Activated CD4-positive, alpha-beta T cell treated with anti-CD3 and anti-CD28 coated beads, Interleukin-2, Interleukin-6, amounts not matched to agents 100 ng/mL and 50 ng/mL, durations not matched to agents 16 hours and 8 hours (primary cell): ENCODE data around the gene CREBL2.
A peak's percentile ranks its signal among the peaks of the same experiment; 100 is the strongest.
"Not testable (repeated sequence)": the region's sequence is repeated elsewhere in the genome, so short reads cannot be mapped to it uniquely, and the experiment has no call there.

ENCODE experiments used
- DNase-seq: peaks from one replicate; pipeline ENCODE4 v3.0.0-alpha.2; 2020

The CREBL2 gene

DNA sequence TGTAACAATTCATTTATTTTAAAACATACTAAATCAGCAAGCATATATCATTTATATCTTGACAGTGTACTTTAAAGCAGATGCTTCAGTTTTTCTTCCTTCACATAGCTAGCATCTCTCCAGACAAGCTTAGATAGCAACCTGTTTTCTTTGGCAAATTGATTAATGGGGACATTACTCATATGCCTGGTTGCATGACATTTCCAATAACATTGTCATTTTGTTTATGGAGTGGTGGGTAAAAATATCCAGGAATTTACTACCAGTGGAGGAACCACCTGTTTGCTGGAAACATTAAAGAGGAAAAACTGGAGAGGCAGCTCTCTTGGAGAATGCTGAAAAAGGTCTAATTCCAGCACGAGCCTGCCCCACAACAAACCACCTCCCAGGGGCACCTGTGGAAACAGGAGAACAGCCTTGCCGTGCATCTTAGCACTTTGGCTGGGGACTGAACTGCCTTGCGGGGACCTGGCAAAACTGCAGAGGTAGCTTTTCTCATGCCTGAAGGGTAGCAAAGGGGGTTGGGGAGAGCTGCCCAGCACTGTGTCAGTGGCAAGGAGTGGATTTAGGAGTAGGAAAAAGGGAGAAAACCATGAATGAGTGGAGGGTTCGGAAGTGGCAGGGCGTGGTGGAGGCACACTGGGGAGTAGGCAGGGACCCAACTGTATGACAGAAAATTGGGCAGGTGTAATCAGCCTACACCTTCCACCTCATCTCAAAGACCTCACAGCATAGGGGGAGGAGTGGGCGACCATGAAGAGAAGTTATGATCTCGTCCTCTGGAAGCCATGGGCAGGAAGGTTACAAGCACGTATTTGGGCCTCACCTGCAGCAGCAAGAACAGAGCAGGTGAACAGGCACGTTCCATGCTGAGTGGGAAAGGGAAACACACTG lies 11.7 kb upstream of the CREBL2 start:
- no peak for DNase-seq

DNA sequence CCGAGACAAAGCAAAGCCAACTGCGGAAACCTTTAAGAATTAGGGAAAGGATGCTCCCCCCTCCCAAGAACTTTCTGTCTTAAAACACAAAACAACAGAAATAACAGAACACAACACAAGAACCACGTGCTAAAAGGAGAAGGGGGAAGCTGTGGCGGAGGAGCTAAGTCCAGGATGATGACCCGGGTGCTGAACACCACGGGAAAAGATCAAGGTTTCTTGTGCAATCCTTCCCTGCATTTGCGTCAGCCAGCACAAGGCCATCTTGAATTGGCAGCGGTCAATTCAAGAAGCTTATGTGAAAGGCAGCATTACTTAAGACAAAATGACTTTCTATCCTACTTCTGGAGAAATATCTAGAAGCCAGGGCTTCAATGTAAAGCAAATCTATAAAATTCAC lies 11.0 kb upstream of the CREBL2 start:
- DNase-seq, result no peak

DNA sequence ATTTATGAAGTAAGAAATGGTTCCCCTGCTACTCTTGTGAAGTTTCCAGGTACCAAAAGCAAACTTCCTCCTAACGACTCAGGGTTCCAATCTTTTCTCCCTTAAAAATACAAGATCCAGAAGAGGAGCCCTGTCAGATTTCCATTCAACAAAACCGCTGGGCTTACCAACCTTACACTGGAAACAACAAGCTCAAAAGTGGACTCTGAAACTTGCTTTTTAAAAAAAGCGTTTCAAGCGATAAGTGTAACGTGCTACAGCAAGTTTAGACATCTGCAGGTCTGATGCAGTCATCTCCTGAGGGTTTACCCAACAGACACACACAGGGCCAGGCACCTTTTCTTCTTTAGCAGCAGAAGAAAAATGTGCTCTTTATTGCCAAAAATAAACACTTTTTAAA lies 6.9 kb upstream of the CREBL2 start:
- no peak for DNase-seq

DNA sequence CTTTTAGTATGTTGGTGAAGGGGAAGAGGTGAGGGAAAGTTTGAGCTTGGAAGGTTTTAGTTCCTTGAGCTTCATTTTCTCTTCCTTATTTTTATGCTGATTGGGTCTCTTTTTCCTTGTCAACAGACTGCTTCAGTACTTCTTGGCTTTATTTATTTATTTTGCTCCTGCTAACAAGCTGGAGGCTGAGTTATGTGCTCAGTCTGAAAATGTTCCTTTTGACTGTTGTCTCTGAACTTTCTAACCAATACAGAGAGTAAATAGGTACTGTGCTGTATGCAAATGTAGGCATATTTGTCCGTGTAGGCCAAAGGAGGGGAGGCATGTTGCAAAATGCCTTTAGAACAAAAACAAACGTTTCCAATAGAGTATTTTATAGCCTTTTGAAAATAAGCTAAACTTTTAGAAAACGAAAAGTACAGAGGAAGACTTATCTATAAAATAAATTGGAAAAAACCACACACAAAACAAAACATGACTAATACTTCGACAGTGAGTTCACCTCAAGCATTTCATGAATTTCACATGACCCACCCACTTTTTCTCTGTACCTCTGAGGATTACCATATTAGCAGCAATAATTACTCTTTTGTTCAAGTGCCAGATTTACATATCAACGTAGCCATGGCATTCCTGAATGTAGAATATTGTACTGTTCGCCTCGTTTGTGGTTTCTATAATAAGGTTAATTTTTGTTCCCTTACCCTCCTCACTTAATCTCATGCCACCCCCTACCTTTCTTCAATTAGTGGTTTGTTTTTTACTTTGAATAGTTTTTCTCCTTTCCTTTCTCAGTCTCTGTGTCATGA lies 4.7 kb upstream of the CREBL2 start:
- peak; percentile 58 for DNase-seq

DNA sequence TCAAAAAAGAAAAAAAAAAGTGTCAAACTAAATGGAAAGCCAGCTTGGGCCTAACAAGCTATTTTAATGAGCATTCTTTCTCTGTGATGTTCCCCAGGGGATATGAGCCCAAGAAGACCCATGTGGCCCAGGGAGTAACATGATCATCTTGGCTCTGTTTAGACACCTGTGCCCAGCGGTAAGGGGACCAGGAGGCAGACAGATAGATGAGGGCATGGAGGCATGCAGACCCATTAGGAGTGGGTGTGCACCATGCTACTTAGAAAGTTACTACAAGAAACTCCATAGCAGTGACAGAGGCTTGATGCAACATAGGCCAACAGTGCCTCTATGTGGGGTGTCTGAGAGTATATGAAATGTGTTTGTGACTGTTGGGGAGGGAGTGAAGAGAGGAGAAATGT lies 3.1 kb upstream of the CREBL2 start:
- DNase-seq, result peak; percentile 30

DNA sequence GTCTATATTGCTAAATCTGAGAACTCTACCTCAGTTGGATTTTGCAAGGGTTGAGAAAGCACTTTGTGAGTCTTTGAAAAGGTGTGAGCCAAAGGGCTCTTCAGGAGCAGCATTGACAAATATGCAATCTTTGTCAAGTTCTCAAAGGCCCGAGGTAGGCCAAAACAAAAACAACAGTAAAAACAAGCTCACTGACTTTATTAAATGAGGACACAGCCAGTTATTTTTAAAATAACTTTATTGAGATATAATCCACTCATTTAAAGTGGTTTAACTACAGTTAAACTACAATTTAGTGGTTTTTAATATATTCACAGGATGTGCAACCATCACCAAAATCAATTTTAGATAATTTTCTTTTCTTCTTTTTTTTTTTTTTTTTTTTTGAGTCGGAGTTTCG lies 2.0 kb upstream of the CREBL2 start:
- DNase-seq, result no peak

DNA sequence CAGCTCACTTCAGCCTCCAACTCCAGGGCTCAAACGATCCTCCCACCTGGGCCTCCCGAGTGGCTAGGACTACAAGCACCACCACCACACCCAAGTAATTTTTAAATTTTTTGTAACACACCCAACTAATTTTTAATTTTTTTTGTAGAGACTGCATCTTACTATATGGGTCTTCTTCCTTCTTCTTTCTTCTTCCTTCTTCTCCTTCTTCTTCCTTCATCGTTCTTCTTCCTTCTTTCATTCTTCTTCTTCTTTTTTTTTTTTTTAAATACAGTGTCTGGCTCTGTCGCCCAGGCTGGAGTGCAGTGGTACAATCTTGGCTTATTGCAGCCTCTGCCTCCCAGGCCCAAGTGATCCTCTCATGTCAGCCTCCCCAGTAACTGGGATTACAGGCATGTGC lies 965 bp upstream of the CREBL2 start:
- DNase-seq, result no peak

DNA sequence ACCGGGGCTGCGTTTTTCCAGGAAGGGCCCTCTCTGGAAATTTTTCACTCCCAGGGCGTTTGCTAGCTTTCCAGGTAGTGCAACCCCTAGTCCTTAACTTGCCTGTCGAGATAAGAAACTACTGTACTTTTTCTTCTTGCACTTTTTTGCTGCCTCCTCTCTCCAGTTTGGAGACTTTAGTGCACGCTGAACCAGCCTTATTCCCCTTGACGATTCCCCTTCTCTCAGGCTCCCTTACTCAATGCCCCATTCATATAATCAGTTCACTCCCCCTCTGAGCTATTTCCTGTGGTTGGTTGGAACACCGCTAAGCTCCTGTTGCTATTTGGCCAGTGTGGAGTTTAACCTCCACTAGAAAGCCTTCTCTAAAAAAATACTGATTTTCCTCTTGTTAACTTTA lies 682 bp downstream of the CREBL2 start:
- peak; percentile 58 for DNase-seq

DNA sequence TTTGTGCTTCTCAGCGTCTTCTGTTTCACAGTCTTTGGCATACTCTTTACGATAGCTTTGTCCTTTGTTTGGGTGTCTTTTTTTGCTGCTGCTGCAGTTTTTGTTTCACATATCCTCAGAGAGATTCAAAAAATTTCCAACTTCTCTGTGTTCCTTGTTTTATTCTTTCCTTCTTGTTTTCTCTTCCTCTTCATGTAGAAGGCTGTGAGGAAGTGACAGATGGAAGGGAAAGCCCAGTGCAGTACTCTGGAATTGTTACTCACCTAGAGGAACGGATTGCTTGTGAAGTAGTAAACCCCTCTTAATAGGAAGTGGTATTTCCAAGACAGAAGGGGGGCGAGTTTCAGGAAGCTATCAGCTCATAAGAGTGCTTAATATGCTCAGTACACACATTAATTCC lies 1.7 kb downstream of the CREBL2 start:
- no peak for DNase-seq

DNA sequence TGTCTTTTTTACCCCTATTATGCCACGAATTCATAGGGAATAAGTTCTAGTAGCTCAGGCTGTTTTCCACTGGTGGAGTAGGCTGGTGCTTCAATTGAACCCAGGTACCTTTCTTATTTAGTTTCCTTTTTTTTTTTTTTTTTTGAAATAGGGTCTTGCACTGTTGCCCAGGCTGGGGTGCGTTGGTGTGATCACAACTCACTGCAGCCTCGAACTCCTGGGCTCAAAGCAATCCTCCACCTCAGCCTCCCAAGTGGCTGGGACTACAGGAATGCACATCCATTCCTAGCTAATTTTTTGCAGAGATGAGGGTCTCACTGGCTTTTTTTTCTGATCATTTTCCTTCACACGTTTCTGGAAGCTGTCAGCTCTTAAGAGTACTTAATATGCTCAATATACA lies 2.7 kb downstream of the CREBL2 start:
- DNase-seq, result no peak

DNA sequence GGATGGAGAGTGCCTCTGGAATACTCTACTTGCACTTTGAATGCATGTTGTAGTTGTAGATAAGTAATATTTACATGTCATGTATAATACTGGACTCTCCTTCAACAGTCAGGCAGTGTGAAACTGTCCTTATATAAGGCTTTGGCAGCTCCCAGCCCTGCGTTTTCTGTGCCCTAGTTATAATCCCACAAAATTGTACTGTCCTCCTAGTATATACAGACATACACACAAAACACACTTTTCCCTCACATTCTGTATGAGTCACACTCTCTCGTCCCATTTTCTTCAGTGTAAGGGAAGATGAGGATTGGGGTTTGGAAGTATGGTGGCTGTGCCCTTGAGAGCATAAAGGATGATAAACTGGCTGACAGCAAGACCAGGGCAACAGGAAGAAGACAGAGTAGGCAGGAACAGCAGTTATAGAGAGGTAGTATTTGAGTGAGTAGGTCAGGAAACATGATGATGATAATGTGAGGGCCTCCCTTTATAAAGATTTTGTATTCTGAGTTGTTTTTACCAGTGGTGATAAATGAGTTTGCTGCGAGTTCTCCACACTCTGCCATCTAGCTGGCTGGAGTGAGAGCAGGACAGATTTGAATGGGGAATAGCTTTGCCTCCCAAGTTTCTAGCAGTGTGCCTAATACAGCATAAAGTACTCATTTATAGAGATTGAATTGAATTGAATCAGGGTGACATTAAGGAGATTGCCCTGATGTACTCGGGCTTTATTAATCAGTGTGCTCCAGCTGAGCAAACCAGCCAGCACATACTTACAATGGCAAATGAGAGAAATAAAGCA lies 5.0 kb downstream of the CREBL2 start:
- no peak for DNase-seq

DNA sequence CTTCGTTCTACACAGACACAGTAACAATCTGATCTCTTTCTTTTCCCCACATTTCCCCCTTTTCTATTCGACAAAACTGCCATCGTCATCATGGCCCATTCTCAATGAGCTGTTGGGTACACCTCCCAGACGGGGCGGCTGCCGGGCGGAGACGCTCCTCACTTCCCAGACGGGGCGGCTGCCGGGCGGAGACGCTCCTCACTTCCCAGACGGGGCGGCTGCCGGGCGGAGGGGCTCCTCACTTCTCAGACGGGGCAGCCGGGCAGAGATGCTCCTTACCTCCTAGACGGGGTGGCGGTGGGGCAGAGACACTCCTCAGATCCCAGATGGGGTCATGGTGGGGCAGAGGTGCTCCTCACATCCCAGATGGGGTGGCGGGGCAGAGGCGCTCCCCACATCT lies 6.4 kb downstream of the CREBL2 start:
- not testable (repeated sequence) for DNase-seq

DNA sequence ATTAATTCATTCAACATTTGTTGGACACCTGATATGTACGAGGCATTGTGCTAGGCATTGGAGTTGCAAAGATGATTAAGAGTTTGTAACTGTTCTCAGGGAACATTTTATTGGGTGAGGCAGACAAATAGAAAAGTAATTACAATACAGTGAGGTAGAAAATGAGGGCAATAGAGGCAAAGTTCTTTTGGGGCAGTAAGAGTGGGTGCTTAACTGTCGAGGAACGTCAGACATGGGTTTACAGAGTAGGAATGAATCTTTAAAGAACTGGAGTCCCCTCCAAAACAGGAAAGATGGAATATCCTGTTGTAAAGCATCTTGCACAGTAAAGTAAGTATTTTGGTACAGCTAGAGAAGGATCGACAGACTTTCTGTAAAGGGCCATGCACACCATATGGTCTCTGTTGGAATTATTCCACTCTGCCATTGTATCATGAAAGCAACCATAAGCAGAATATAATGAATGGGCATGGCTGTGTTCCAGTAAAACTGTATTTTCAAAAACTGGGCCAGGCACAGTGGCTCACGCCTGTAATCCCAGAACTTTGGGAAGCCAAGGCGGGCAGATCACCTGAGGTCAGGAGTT lies 9.1 kb downstream of the CREBL2 start:
- DNase-seq, result no peak

DNA sequence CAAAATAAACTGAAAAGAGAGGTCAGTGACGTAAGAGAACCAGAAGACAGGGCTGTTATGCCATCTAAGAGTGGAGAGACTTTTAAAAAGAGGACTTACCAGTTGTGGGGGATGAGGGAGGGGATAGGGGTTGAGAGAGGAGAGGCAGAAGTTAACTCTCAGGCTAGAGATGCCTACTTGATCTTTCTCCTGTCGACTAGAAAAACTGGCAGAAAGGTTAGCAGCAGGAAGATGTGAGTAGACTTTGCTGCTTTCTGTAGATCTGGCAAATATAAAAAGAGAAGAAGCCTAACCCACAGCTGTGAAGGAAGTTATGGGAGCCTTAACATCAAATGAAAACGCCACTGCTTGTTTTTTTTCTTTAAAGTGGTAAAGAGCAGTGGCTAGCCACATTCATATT lies 10.7 kb downstream of the CREBL2 start:
- no peak for DNase-seq

DNA sequence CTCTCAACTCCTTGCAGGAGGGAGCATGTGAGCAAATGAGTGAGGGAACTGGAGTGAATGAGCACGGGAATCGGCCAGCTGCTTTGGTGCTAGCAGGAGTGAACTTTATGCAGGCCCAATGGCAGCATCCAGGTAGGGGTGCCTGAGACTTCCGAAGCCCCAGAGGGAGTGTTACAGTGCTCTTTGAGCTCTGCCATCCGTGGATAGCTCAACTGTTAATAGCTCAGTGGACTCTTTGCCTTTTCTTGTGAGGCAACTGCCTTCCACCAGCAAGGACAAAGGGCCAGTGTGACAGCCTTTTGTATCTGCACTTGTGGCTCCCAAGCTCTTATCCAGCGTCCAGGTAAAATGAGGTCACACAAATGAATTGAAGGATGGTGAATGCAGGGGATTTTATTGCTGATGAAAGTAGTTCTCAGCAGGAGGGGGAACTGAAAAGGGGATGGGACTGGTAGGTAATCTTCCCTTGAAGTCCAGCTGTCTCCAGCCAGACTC lies 12.9 kb downstream of the CREBL2 start:
- no peak for DNase-seq

DNA sequence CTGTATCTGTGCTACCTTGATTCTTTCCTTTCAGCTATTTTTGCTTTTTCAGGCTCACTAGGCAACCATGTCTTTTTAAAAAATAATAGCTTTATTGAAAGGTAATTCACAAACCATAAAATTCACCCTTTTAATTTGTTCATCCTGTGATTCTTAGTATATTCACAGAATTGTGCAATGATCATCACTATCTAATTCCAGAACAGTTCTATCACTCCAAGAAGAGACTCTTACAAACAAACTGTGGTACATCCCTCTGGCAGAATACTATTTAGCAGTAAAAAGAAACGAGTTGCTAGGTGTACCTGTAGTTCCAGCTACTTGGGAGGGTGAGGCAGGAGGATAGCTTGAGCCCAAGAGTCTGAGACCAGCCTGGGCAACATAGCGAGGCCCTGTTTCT lies 14.8 kb downstream of the CREBL2 start:
- no peak for DNase-seq

DNA sequence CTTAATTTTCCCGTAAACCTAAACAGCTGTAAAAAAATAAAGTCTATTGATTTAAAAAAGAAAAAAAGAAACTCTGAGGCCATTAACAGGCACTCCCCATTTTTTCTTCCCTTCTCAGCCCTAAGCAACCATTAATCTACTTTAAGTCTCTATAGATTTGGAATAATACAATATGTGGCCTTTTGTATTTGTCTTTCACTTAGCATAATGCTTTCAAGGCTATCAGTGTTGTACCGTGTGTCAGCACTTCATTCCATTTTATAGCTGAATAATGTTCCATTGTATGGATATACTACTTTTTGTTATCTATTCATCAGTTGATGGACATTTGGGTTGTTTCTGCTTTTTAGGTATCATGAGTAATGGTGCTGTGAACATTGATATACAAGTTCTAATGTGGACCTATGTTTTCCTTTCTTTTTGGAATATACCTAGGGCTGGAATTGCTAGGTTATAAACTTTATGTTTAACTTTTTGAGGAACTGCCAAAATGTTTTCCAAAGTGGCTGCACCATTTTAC lies 15.7 kb downstream of the CREBL2 start:
- no peak for DNase-seq

DNA sequence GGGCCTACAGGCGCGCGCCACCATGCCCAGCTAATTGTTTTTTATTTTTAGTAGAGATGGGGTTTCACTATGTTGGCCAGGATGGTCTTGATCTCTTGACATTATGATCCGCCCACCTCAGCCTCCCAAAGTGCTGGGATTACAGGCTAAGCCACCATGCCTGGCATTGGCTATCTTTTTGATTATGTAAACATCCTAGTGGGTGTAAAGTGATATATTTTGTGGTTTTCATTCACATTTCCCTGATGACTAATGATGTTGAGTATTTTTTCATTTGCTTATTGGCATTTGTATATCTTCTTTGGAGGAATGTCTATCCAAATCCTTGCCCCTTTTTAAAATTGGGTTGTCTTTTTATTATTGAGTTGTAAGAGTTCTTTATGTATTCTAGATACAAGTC lies 16.3 kb downstream of the CREBL2 start:
- no peak for DNase-seq

DNA sequence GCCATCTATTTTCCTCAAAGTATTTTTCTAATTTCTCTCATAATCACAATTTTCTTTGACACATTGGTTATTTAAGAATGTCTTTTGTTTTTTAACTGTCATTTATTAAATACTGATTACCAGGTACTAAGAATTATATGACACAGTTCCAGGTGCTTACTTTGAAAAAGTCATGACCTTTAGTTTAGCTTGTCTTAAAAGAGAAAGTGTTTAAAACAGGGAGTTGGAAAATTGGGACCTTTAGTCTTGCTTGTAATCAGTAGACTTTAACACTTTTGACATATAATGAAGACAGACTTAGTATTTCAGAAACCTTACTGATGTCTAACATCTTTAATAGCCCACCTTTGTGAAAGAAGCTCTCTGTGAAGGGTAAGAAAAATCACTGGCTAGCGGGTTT lies 19.2 kb downstream of the CREBL2 start:
- no peak for DNase-seq

DNA sequence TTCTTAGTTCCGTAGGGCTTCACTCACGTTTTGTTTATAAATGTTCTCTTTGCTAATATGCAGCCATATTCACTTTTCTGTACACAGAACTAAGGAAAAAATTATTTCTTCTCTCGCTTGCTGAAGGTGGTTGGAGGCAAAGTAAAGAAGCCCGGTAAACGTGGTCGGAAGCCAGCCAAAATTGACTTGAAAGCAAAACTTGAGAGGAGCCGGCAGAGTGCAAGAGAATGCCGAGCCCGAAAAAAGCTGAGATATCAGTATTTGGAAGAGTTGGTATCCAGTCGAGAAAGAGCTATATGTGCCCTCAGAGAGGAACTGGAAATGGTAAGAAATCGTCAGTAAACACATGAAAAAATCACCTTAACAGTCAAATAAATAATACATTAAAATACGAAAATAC lies 24.0 kb downstream of the CREBL2 start:
- DNase-seq, result no peak

DNA sequence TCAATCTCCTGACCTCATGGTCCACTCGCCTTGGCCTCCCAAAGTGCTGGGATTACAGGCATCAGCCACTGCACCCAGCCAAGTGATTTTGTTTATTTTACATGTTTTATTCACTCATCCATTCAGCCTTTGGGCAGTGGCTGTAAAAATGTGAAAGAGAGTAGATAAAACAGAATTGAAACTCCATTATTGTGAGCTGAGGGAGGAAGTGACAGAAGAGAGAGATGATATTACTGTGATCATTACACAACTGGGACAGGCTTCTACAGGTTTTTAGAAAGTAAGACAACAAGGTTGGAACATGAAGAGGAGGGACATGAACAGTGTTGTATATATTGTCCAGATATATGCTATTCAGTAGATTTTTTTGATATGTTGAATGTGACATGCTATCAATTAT lies 25.0 kb downstream of the CREBL2 start:
- peak; percentile 40 for DNase-seq

DNA sequence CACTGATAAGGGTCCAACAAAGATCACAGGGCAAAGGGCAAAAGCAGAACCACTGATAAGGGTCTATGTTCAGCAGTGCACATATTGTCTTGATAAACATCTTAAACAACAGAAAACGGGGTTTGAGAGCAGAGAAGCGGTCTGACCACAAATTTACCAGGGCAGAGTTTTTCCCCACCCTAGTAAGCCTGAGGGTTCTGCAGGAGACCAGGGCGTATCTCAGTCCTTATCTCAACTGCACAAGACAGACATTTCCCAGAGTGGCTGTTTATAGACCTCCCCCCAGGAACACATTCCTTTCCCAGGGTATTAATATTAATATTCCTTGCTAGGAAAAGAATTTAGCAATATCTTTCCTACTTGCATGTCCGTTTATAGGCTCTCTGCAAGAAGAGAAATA lies 28.3 kb downstream of the CREBL2 start:
- DNase-seq, result not testable (repeated sequence)

DNA sequence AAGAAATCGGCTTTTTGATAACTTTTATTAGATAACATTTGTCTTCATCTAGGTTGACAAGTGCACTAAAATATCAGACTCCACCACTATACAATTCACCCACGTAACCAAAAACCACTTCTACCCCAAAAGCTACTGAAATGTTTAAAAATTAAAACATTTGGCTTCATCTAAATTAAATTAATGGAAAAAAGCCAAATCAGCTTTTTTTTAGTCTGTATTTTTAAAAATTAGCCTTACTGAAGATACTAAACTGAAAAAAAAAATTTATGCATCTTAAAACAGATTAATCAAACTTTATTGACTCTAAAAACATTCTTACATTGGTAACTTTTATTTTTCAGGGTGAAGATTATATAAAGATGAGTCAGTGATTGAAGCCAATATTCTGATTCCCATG lies 30.0 kb downstream of the CREBL2 start:
- no peak for DNase-seq
